ENCODE data around the gene KLLN. TPM values are rescaled to one million over a fixed set of nuclear protein-coding genes. Genes with fewer than 3 reads are reported as not detected.

KLLN gene
- total and polyA plus RNA-seq, 9 of the 15 experiments (the other 6 are each of a cell fraction or from before 2014, with no cell fraction given) = 0.07 to 0.40 (median 0.25) TPM

DNA sequence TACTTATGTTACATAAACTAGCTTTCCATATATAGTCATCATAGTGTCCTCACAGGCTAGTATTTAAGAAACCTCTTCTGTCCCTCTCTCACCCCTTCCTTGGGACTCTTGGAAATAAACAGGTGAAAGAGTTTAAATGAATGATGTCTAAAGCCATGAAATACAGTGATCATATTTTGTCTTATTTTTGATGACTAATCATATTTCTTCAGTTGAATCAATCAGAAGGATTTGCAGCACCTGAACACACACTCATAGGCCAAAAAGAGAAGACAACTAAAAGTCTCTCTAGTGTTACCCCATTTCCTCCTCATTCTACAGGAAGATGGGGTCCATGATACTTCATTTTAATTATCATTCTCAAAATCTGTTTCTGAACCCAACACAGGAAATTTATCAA, 36.7 kb downstream of the KLLN start:
- ChIA-PET POLR2A (interaction anchor here (3.1 kb wide), 1 partner anchor 8 kb away, joined by 11 read pairs; the partner anchor contains the start of gene ATAD1), CTCF (ENCODE audit: low intra/inter-chr PET ratio) (no interaction called here)
- Histone ChIP-seq H3K9ac (ENCODE audit: insufficient read depth in 1 of 2, low read depth in 2 of 2, low read length in 2 of 2) (no peak overlapping the region), H4K20me1 (replicated peaks; ENCODE audit: control insufficient read depth, insufficient read depth, low read length) (no peaks in the 10 kb centered on the region), H3K4me1 (replicated peaks in 1 of 2; ENCODE audit: control insufficient read depth in 2 of 2, insufficient read depth in 2 of 2, low read length in 2 of 2) (no peaks in the 10 kb centered on the region), H3K27me3 (ENCODE audit: control insufficient read depth in 2 of 2, insufficient read depth in 2 of 2, low read length in 2 of 2) (no peaks in the 10 kb centered on the region), H3K27ac (ENCODE audit: extremely low read depth, low read depth, low read length) (no peak overlapping the region), H3K4me2 (ENCODE audit: insufficient read depth, low read length) (no peak overlapping the region), H3K36me3 (ENCODE audit: control insufficient read depth, insufficient read depth, low read length) (no peaks in the 10 kb centered on the region), H3K4me3 (no peak overlapping the region), H3K9me1 (ENCODE audit: control insufficient read depth, insufficient read depth, low read length) (no peaks in the 10 kb centered on the region), H3K9me3 (replicated peaks; ENCODE audit: control insufficient read depth, insufficient read depth, low read depth, low read length) (no peaks in the 10 kb centered on the region), H2AFZ (ENCODE audit: low read depth, low read length) (no peak overlapping the region), H3K79me2 (ENCODE audit: control insufficient read depth, insufficient read depth, low read length) (no peaks in the 10 kb centered on the region)
- DNase-seq (ENCODE audit: extremely low read depth in 1 of 4, low spot score in 3 of 4) = no peak
- no TSS peak for BruUV-seq (replicated peaks)
- intact Hi-C loops (cut with micrococcal nuclease) = no loop called here
- no peak for ATAC-seq
- FAIRE-seq = no peak
- in situ Hi-C loops (cut with MboI) = no loop called here
- TF ChIP-seq ZFP1 (CRISPR knock-in tag; IDR thresholded peaks at IDR 0.05) (no peak), PPARD (CRISPR knock-in tag; IDR thresholded peaks at IDR 0.05) (no peak), ZSCAN32 (CRISPR knock-in tag; IDR thresholded peaks at IDR 0.05) (no peak), MAFK (IDR thresholded peaks at IDR 0.05; ENCODE audit: low read length) (peak; percentile 89), RHOXF2B (CRISPR knock-in tag; conservative IDR thresholded peaks at IDR 0.05) (no peak), EGR1 (conservative IDR thresholded peaks at IDR 0.05) (no peak), KLF13 (tag; IDR thresholded peaks at IDR 0.05; ENCODE audit: borderline replicate concordance, low read depth) (no peak), NUFIP1 (IDR thresholded peaks at IDR 0.05; ENCODE audit: partially characterized antibody) (no peak), SRSF3 (IDR thresholded peaks at IDR 0.05; ENCODE audit: insufficient read depth, low read length) (no peak), ZNF316 (IDR thresholded peaks at IDR 0.05) (peak; percentile 92), MAFF (IDR thresholded peaks at IDR 0.05; ENCODE audit: low read length) (peak; percentile 88), MAFG (tag; conservative IDR thresholded peaks at IDR 0.05) (peak; percentile 79), C11orf30 (IDR thresholded peaks at IDR 0.05; ENCODE audit: low read depth) (peak; percentile 80), NCOA4 (IDR thresholded peaks at IDR 0.05; ENCODE audit: partially characterized antibody) (no peak)
- TF ChIP-seq, protein P1, sequence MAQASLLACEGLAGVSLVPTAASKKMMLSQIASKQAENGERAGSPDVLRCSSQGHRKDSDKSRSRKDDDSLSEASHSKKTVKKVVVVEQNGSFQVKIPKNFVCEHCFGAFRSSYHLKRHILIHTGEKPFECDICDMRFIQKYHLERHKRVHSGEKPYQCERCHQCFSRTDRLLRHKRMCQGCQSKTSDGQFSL (CRISPR knock-in tag; IDR thresholded peaks at IDR 0.05) = no peak
- TF ChIP-seq, protein P1 (tag; IDR thresholded peaks at IDR 0.05) = no peak
- TF ChIP-seq, protein P2, sequence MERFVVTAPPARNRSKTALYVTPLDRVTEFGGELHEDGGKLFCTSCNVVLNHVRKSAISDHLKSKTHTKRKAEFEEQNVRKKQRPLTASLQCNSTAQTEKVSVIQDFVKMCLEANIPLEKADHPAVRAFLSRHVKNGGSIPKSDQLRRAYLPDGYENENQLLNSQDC (CRISPR knock-in tag; IDR thresholded peaks at IDR 0.05) = no peak
- TF ChIP-seq, protein P3, sequence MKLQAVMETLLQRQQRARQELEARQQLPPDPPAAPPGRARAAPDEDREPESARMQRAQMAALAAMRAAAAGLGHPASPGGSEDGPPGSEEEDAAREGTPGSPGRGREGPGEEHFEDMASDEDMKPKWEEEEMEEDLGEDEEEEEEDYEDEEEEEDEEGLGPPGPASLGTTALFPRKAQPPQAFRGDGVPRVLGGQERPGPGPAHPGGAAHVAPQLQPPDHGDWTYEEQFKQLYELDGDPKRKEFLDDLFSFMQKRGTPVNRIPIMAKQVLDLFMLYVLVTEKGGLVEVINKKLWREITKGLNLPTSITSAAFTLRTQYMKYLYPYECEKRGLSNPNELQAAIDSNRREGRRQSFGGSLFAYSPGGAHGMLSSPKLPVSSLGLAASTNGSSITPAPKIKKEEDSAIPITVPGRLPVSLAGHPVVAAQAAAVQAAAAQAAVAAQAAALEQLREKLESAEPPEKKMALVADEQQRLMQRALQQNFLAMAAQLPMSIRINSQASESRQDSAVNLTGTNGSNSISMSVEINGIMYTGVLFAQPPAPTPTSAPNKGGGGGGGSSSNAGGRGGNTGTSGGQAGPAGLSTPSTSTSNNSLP (IDR thresholded peaks at IDR 0.05; ENCODE audit: borderline replicate concordance, low read depth, low read length) = no peak
- TF ChIP-seq, protein P4, sequence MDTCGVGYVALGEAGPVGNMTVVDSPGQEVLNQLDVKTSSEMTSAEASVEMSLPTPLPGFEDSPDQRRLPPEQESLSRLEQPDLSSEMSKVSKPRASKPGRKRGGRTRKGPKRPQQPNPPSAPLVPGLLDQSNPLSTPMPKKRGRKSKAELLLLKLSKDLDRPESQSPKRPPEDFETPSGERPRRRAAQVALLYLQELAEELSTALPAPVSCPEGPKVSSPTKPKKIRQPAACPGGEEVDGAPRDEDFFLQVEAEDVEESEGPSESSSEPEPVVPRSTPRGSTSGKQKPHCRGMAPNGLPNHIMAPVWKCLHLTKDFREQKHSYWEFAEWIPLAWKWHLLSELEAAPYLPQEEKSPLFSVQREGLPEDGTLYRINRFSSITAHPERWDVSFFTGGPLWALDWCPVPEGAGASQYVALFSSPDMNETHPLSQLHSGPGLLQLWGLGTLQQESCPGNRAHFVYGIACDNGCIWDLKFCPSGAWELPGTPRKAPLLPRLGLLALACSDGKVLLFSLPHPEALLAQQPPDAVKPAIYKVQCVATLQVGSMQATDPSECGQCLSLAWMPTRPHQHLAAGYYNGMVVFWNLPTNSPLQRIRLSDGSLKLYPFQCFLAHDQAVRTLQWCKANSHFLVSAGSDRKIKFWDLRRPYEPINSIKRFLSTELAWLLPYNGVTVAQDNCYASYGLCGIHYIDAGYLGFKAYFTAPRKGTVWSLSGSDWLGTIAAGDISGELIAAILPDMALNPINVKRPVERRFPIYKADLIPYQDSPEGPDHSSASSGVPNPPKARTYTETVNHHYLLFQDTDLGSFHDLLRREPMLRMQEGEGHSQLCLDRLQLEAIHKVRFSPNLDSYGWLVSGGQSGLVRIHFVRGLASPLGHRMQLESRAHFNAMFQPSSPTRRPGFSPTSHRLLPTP (IDR thresholded peaks at IDR 0.05; ENCODE audit: borderline replicate concordance, extremely low read depth, insufficient read length) = no peak
